Fibroblast of upper back skin (primary cell): Measurements from ENCODE around the gene MAP7D2.
"Not testable (repeated sequence)": the region's sequence is repeated elsewhere in the genome, so short reads cannot be mapped to it uniquely, and the experiment has no call there.

ENCODE experiments used
- DNase-seq: peaks from one replicate; pipeline ENCODE4 v3.0.0-alpha.2; 2013

MAP7D2 gene

GRCh38 chrX:20116577-20117240 lies at the start of gene MAP7D2:
Gene MAP7D2 (minus strand): TSS chrX:20116907. CDS start chrX:20116879, 28 bp downstream.
- no peak for DNase-seq

- not testable (repeated sequence) for DNase-seq
These were observed 45.8 kb upstream of the MAP7D2 start for GRCh38 chrX:20162516-20162915.

- no peak for DNase-seq
These were observed 43.2 kb upstream of the MAP7D2 start for GRCh38 chrX:20159797-20160385.

GRCh38 chrX:20151689-20152088 lies 35.0 kb upstream of the MAP7D2 start:
- DNase-seq = no peak

GRCh38 chrX:20149326-20149725 lies 32.6 kb upstream of the MAP7D2 start:
- DNase-seq = no peak

- DNase-seq = no peak
These were observed 30.9 kb upstream of the MAP7D2 start for GRCh38 chrX:20147561-20147960.

GRCh38 chrX:20144491-20144890 lies 27.8 kb upstream of the MAP7D2 start:
- peak; percentile 61 for DNase-seq

GRCh38 chrX:20143561-20143960 lies 26.9 kb upstream of the MAP7D2 start:
- DNase-seq = no peak

- DNase-seq = no peak
These were observed 26.4 kb upstream of the MAP7D2 start for GRCh38 chrX:20143111-20143510.

GRCh38 chrX:20141281-20142220 lies 24.8 kb upstream of the MAP7D2 start, which contains the start of gene EIF1AX:
Gene EIF1AX (minus strand): TSS chrX:20141838. CDS start chrX:20141640, 198 bp downstream.
- peak; percentile 97 for DNase-seq

GRCh38 chrX:20140420-20140819 lies 23.7 kb upstream of the MAP7D2 start:
- no peak for DNase-seq

- DNase-seq = peak; percentile 58
These were observed 23.3 kb upstream of the MAP7D2 start for GRCh38 chrX:20139966-20140365.

GRCh38 chrX:20135944-20136343 lies 19.2 kb upstream of the MAP7D2 start:
- DNase-seq = no peak

- no peak for DNase-seq
These were observed 16.0 kb upstream of the MAP7D2 start for GRCh38 chrX:20132666-20133065.

GRCh38 chrX:20130357-20130756 lies 13.7 kb upstream of the MAP7D2 start:
- DNase-seq = peak; percentile 32

GRCh38 chrX:20129547-20129946 lies 12.8 kb upstream of the MAP7D2 start:
- no peak for DNase-seq

- DNase-seq = no peak
These were observed 12.0 kb upstream of the MAP7D2 start for GRCh38 chrX:20128670-20129069.

- not testable (repeated sequence) for DNase-seq
These were observed 10.7 kb upstream of the MAP7D2 start for GRCh38 chrX:20127440-20127839.

- DNase-seq = not testable (repeated sequence)
These were observed 10.1 kb upstream of the MAP7D2 start for GRCh38 chrX:20126833-20127232.

GRCh38 chrX:20124964-20125363 lies 8.3 kb upstream of the MAP7D2 start:
- no peak for DNase-seq

GRCh38 chrX:20118065-20118824 lies 1.5 kb upstream of the MAP7D2 start:
- no peak for DNase-seq

GRCh38 chrX:20116087-20116576 lies 575 bp downstream of the MAP7D2 start:
- no peak for DNase-seq
